Esophagus squamous epithelium (tissue), 5 donors: ENCODE measurements around the gene ETFB. TPM values are rescaled to one million over a fixed set of nuclear protein-coding genes. Genes with fewer than 3 reads are reported as not detected.

Experiments
- DNase-seq: peaks from one replicate; lab custom pipeline; 2025; lab: John Stamatoyannopoulos, UW
- H3K27ac ChIP-seq, 4 donors: fragments of 200-600 bp; sonication (generic); one replicate each; pipeline ENCODE4 v1.5.1; 2016 to 2019; ENCODE audit warnings: mild to moderate bottlenecking in 1 of 4
- H3K27me3 ChIP-seq, 4 donors: fragments of 200-600 bp; sonication (generic); 1 replicate in 3 of 4; 2 replicates in 1 of 4; pipeline versions ENCODE4 v1.5.1 to v1.6.0; 2017 to 2021; ENCODE audit warnings: antibody characterized with exemption in 1 of 4
- H3K36me3 ChIP-seq, 3 donors: fragments of 200-600 bp; sonication (generic); one replicate each; pipeline ENCODE4 v1.5.1; 2016 to 2019
- H3K4me1 ChIP-seq, 3 donors: fragments of 200-600 bp; sonication (generic); one replicate each; pipeline ENCODE4 v1.5.1; 2017 to 2019
- H3K4me3 ChIP-seq, 4 donors: fragments of 200-600 bp; sonication (generic); 1 replicate in 3 of 4; 2 replicates in 1 of 4; pipeline ENCODE4 v1.5.1; 2016 to 2019; ENCODE audit warnings: mild to moderate bottlenecking in 2 of 4, moderate library complexity in 1 of 4
- H3K9me3 ChIP-seq, 3 donors: fragments of 200-600 bp; sonication (generic); one replicate each; pipeline ENCODE4 v1.5.1; 2016 to 2019
- POLR2A ChIP-seq, 4 donors: fragments of 450-650 bp; IDR thresholded peaks; one replicate each; pipeline ENCODE4 v1.6.1; 2017; ENCODE audit warnings: antibody characterized with exemption in 4 of 4, mild to moderate bottlenecking in 4 of 4, moderate library complexity in 3 of 4
- WGBS, 2 donors: methylation state at CpG; one replicate each; pipeline ENCODE4 v1.1.5; 2018; 5-methylcytosine and 5-hydroxymethylcytosine counted together
- intact Hi-C: fragments of 100-400 bp; cut with DNase I; formaldehyde crosslinking; loops from one replicate; pipeline ENCODE4 v1.15.0; 2022
- total RNA-seq, 4 donors: library from RNA; depleted of rRNA; stranded (reverse); fragments of >200 nt; gene quantifications; one replicate each; pipeline ENCODE4 v1.1.0, GENCODE V29; 2016
- TF ChIP-seq, protein P1 (sequence below), 6 experiments: fragments of 450-650 bp in 4 of 6; fragments of 200-600 bp in 2 of 6; sonication (generic) in 2 of 6; IDR thresholded peaks; one replicate each; pipeline ENCODE4 v1.5.1; 2016 to 2019; ENCODE audit warnings: antibody characterized with exemption in 6 of 6, mild to moderate bottlenecking in 4 of 6, moderate library complexity in 4 of 6
- donor health status: DM: yes; HTN: yes; CAD: no.

ETFB gene
- total RNA-seq, 4 donors from 2014 or later: 104 to 215 (median 157) TPM

DNA sequence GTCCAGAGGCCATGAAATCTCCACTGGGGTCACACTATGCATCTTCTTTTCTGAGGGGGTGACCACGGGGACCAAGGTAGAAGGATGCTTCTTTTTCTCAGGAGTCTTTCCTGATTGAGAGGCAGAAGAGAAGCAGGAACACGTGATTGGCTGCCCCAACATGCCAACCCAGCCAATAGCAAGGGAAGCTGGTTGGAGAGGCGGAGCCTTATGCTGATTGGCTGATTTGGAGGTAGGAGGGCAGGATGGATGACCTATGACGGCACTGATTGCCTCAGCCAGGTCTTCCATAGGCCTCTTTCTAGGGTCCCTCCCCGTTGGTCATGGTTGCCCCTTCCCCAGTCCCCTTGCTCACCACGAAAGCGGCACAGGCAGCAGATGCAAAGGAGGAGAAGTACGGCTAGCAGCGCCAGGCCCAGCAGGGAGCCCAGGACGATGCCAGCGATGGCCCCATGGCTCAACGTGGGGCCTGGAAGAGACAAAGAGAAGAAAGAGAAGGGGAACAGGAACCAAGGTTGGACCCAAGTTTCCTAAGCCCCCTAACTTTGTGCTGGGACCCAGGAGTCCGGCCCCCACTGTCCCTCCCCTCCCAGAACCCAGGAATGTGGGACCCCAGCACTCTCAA is 32.2 kb downstream of the ETFB start:
- intact Hi-C loops: loop anchor here (10.0 kb wide), 2 partner anchors 71 to 101 kb away; no protein-coding TSS in a partner anchor
- no peak for DNase-seq

DNA sequence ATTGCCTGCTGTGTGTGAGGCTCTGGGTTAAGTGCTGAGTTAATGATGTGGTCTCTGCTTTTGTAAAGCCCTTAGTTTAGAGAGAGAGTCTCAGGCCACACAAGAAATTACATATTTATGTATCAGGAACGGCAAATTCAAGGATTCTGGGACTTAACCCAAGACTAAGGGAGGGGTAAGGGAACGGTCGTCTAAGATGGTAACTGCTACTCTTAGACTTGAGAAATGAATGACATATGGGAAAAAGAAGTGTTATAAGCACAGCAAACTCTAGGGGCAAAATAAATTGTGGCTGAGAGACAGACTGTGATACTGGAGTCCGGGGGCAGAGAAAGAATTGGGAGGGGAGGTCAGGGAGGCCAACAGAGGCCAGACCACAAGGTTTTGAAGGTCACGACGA is 34.5 kb downstream of the ETFB start:
- no peak overlapping the region for H3K27ac ChIP-seq
- intact Hi-C loops: loop anchor here (10.0 kb wide), 2 partner anchors 73 to 103 kb away; no protein-coding TSS in a partner anchor
- H3K4me3 ChIP-seq: no peak overlapping the region
- peaks cover 5 to 16% (median 9%) of the 10 kb centered on the region in 3 donors for H3K4me1 ChIP-seq
- 81 to 93% methylated on average over 6 of the region's 6 CpGs for WGBS, 2 donors
- H3K27me3 ChIP-seq: peaks cover 5 to 46% (median 15%) of the 10 kb centered on the region in 4 donors
- peaks cover 0 to 68% (median 0%) of the 10 kb centered on the region in 3 donors for H3K36me3 ChIP-seq
- TF ChIP-seq, protein P1, sequence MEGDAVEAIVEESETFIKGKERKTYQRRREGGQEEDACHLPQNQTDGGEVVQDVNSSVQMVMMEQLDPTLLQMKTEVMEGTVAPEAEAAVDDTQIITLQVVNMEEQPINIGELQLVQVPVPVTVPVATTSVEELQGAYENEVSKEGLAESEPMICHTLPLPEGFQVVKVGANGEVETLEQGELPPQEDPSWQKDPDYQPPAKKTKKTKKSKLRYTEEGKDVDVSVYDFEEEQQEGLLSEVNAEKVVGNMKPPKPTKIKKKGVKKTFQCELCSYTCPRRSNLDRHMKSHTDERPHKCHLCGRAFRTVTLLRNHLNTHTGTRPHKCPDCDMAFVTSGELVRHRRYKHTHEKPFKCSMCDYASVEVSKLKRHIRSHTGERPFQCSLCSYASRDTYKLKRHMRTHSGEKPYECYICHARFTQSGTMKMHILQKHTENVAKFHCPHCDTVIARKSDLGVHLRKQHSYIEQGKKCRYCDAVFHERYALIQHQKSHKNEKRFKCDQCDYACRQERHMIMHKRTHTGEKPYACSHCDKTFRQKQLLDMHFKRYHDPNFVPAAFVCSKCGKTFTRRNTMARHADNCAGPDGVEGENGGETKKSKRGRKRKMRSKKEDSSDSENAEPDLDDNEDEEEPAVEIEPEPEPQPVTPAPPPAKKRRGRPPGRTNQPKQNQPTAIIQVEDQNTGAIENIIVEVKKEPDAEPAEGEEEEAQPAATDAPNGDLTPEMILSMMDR (IDR thresholded peaks at IDR 0.05): no peak
- no peak for TF ChIP-seq POLR2A (IDR thresholded peaks at IDR 0.05)
- no peaks in the 10 kb centered on the region for H3K9me3 ChIP-seq
- no peak for DNase-seq

More for the DNA sequence above, 32.2 kb downstream of the ETFB start:
- peaks cover 0 to 24% (median 3%) of the 10 kb centered on the region in 4 donors for H3K27me3 ChIP-seq
- H3K4me3 ChIP-seq: no peak overlapping the region
- TF ChIP-seq, protein P1 (IDR thresholded peaks at IDR 0.05): no peak
- no peak for TF ChIP-seq POLR2A (IDR thresholded peaks at IDR 0.05)
- H3K9me3 ChIP-seq: no peaks in the 10 kb centered on the region
- H3K36me3 ChIP-seq: peaks cover 0 to 82% (median 0%) of the 10 kb centered on the region in 3 donors
- H3K27ac ChIP-seq: no peak overlapping the region
- 60 to 90% methylated on average over 3 to 9 of the region's 13 CpGs for WGBS, 2 donors
- peaks cover 0 to 13% (median 2%) of the 10 kb centered on the region in 3 donors for H3K4me1 ChIP-seq

DNA sequence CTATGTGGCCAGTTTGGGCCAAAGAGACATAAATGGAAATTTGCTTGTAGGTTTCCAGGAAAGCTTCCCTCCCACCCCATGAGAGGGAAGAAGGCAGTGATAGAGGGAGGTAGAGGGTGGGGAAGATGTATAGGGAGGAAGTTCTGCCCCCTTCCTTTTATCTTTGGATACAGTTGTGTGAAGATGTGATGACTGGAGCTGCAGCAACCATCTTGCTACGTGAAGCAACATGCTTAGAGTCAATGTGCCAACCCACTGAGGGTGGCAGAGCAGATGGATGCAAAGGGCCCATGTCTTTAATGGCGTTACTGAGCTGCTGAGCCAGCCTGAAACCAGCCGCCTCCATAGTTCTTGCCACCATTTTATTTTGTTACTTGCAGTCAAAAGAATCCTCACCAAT is 35.0 kb downstream of the ETFB start:
- no peak for DNase-seq
- WGBS, 2 donors: 58 to 78% methylated on average over 2 to 3 of the region's 3 CpGs
- Histone ChIP-seq H3K4me3 (no peak overlapping the region), H3K9me3 (no peaks in the 10 kb centered on the region), H3K27me3 (peaks cover 5 to 52% (median 15%) of the 10 kb centered on the region in 4 donors), H3K27ac (no peak overlapping the region), H3K4me1 (peaks cover 5 to 18% (median 9%) of the 10 kb centered on the region in 3 donors), H3K36me3 (peaks cover 0 to 63% (median 0%) of the 10 kb centered on the region in 3 donors)
- TF ChIP-seq POLR2A (IDR thresholded peaks at IDR 0.05): no peak
- TF ChIP-seq, protein P1 (IDR thresholded peaks at IDR 0.05): no peak
- intact Hi-C loops: loop anchor here (10.0 kb wide), 2 partner anchors 74 to 104 kb away; no protein-coding TSS in a partner anchor

DNA sequence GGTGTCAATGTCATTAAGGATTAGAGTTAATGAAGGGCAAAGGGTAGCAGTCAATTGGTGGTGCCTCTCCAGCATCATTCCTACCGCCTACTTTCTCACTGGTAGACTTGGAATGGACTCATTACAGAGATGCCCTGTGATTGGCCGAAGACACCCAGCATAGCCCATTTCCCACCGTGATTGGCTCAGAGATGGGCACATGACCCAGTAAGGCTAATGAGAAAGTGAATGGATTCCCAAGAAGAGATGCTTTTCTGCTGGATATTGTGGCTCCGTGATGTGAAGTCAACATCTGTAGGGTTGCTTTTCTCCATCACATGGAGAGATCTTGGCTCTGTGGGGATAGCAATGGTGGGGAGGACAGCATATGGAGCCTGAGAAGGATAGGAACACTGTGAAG is 35.8 kb downstream of the ETFB start:
- no peak for DNase-seq
- intact Hi-C loops: loop anchor here (10.0 kb wide), 2 partner anchors 74 to 104 kb away; no protein-coding TSS in a partner anchor
- no peak overlapping the region for H3K27ac ChIP-seq
- peaks cover 0 to 55% (median 0%) of the 10 kb centered on the region in 3 donors for H3K36me3 ChIP-seq
- no peak overlapping the region for H3K4me3 ChIP-seq
- TF ChIP-seq POLR2A (IDR thresholded peaks at IDR 0.05): no peak
- TF ChIP-seq, protein P1 (IDR thresholded peaks at IDR 0.05): no peak
- no peaks in the 10 kb centered on the region for H3K9me3 ChIP-seq
- H3K27me3 ChIP-seq: peaks cover 5 to 60% (median 15%) of the 10 kb centered on the region in 4 donors
- H3K4me1 ChIP-seq: peaks cover 5 to 18% (median 9%) of the 10 kb centered on the region in 3 donors
- 88 to 92% methylated on average over 4 of the region's 4 CpGs for WGBS, 2 donors

DNA sequence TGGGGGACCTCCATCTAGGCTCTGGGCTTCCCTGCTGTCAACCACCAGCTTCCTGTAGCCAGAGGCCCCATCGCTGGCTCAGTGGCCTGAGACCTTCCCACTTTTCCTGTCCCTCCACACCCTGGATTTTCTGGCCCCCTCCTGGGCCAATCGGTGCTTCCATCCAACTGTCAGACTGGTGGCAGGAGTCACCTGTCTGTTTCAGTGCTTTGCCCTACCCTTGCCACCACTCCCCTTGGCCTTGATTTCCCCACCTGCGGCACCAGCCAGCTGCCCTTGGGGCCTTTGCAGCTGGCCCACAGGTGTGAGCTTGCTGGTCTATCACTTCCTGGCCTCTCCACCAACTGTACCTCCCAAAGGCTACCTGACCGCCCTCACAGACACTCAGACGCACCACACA is 36.8 kb downstream of the ETFB start:
- H3K4me3 ChIP-seq: no peak overlapping the region
- H3K9me3 ChIP-seq: no peaks in the 10 kb centered on the region
- peaks cover 5 to 18% (median 9%) of the 10 kb centered on the region in 3 donors for H3K4me1 ChIP-seq
- peaks cover 0 to 46% (median 0%) of the 10 kb centered on the region in 3 donors for H3K36me3 ChIP-seq
- intact Hi-C loops: no loop called here
- H3K27me3 ChIP-seq: peaks cover 5 to 66% (median 15%) of the 10 kb centered on the region in 4 donors
- no peak overlapping the region for H3K27ac ChIP-seq
- TF ChIP-seq POLR2A (IDR thresholded peaks at IDR 0.05): no peak
- TF ChIP-seq, protein P1 (IDR thresholded peaks at IDR 0.05): no peak
- DNase-seq: no peak
- 74 to 78% methylated on average over 3 to 4 of the region's 5 CpGs for WGBS, 2 donors
